Omental fat pad (tissue), 4 donors: ENCODE results near the gene MYLK. TPM values are rescaled to one million over a fixed set of nuclear protein-coding genes. Genes with fewer than 3 reads are reported as not detected.

Experiments
- ATAC-seq: fragments of 150-250 bp; one replicate; pipeline ENCODE4 v1.9.1; 2016; ENCODE audit warnings: mild to moderate bottlenecking, moderate library complexity; ENCODE audit not compliant: low FRiP score
- DNase-seq: peaks from one replicate; pipeline ENCODE4 v3.0.0-alpha.2; 2019; ENCODE audit warnings: low spot score
- CTCF ChIP-seq, 3 donors: fragments of 450-650 bp; IDR thresholded peaks; one replicate each; pipeline ENCODE4 v1.5.1; 2016 to 2017; ENCODE audit warnings: antibody characterized with exemption in 3 of 3, mild to moderate bottlenecking in 3 of 3, moderate library complexity in 2 of 3
- total RNA-seq, 4 donors: library from RNA; depleted of rRNA; stranded (reverse); fragments of >200 nt; gene quantifications; one replicate each; pipeline ENCODE4 v1.1.0, GENCODE V29; 2016

The MYLK gene
- 100 to 1,000 TPM in 1 of 4 donors, 10 to 100 TPM in 3; 26.8 to 188 (median 56.9) TPM for total RNA-seq

GRCh38 chr3:123884203-123884831 is at the start of gene MYLK:
Gene MYLK (minus strand): TSS chr3:123884332. CDS start chr3:123793841, 90,491 bp downstream.
- TF ChIP-seq CTCF (IDR thresholded peaks at IDR 0.05): no peak
- DNase-seq (peak; percentile 50), ATAC-seq (peak; percentile 98)

DNA sequence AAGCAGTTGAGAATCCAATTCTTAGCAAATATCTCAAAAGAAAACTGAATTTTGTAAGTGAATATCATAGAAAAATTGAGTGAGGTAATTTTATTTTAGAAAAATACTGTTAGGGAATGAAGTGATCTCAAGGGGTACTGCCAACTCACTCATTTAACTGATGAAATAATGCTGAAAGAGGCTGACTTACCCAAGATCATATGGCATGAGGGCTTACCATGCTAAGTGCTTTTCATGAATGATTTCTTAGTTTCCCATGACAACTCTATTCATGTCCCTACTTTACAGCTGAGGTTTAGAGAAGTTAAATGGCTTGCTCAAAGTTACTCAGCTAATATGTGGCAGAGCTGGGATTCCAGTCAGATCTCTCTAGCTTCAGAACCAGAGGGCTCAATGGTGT is 46.3 kb upstream of the MYLK start:
- ATAC-seq (no peak), DNase-seq (no peak)
- no peak for TF ChIP-seq CTCF (IDR thresholded peaks at IDR 0.05)

- ATAC-seq (no peak), DNase-seq (no peak)
- TF ChIP-seq CTCF (IDR thresholded peaks at IDR 0.05): no peak
Measured at GRCh38 chr3:123929325-123929724, 45.2 kb upstream of the MYLK start.

DNA sequence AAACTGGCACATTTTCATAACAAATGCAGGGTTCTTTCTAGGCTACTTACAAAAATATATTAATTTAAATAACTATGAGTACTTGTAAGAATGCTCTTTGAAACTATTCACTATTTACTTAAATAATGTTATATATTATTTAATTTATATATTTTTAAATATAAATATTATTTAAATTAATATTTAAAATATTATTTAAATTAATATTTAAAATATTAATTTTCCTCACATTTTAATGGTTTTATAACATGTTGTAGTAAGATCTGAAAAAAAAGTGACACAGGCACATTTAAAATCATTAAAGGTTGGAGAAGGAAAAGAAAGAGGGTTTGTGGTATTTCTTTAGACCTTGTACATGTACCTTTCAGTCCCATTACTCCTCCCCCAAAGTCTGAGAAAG is 42.3 kb upstream of the MYLK start:
- ATAC-seq (no peak), DNase-seq (no peak)
- no peak for TF ChIP-seq CTCF (IDR thresholded peaks at IDR 0.05)

DNA sequence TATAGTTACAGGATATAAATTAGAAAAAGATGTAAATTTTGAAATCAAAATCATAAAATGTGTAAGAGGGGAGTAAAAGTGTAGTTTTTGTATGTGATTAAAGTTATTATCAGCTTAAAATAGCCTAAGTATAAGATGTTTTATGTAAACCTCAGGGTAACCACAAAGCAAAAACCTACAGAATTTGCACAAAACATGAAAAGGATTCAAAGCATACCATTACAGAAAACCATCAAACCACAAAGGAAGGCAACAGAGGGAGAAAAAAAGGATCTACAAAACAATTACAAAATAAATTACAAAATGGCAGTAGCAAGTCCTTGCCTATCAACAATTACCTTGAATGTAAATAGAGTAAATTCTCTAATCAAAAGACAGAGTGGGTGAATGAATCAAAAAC is 36.7 kb upstream of the MYLK start:
- no peak for ATAC-seq
- no peak for DNase-seq
- no peak for TF ChIP-seq CTCF (IDR thresholded peaks at IDR 0.05)

- no peak for DNase-seq
- TF ChIP-seq CTCF (IDR thresholded peaks at IDR 0.05): no peak
- no peak for ATAC-seq
Measured at GRCh38 chr3:123920383-123920782, 36.3 kb upstream of the MYLK start.

GRCh38 chr3:123919353-123919752 is 35.2 kb upstream of the MYLK start:
- TF ChIP-seq CTCF (IDR thresholded peaks at IDR 0.05): no peak
- no peak for DNase-seq
- no peak for ATAC-seq
